Activated CD4-positive, alpha-beta T cell treated with anti-CD3 and anti-CD28 coated beads, Interleukin-2, amount 50 U/mL, for 16 hours (primary cell): ENCODE results near the gene MEFV.

Experiments used
- DNase-seq: peaks from one replicate; pipeline ENCODE4 v3.0.0-alpha.2; 2020

MEFV gene

DNA sequence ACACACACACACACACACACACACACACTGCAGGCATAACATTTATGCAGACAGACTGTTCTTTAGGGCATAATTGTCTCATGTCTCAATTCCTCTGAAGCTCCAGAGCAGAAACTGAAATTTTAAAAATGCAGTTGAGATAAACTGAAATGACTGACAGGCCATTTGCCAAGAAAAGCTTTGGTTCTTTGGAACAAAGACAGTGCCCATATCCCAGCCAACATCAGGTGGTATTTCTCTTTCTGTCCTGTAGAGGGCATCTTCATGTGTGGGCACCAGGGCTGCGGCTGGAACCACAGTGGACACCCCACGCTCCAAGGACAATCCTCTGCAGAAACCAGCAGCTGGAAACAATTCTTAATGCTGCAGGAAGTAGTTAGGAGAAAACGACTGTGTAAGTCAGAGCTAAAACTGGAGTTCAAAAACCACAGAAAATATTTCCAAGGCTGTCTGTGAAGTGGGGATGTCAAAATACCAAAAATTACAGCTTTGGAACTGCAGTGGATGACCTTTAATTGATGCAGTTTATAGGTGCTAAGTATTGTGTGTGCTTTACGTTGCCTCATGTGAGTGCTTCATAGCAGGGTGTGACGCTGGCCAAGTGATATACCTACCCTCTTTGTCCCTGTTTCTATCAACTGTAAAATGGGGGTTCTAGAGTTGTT lies 10.6 kb upstream of the MEFV start:
- no peak for DNase-seq

DNA sequence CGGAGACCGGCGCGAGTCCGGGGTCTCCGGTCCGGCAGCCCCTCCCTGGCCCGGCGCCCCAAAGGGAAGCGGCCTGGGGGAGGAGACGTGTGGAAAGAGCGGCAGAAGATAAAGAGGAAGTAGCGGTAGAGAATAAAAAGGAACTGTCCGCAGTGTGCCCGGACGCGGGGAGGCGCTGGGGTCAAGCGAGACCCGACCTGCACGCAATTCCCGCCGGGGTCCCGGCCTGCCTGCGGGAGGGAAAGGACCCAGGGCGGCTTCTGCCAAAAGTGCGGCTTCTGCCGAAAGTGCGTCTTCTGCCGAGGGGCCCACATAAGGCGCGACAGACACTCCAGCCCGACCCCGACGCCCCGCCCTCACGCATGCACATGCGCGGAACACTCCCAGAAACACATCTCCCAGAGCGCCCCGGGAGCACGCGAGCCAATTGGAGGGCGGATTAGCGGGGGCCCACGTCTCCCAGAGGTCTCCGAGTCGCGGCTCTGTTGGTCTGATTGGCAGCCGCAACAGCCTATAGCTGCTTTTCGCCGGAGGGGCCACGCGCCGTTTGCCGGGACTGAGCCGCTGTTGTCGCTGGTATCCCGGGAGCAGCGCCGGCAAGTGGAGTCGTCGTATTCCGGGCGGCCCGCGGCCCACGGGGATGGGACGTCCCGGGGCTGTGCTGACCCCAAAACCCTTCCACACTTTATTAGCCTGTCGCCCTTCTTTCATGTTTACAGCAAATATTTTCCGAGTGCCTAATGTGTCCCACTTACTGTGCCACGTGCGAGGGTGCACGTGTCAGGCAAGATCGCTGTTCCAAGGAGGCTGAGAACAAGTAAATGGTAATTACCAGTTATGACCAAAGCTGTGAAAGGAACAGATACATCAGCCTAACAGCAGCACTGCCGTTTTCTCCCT lies 8.0 kb upstream of the MEFV start:
- peak; percentile 99 for DNase-seq

DNA sequence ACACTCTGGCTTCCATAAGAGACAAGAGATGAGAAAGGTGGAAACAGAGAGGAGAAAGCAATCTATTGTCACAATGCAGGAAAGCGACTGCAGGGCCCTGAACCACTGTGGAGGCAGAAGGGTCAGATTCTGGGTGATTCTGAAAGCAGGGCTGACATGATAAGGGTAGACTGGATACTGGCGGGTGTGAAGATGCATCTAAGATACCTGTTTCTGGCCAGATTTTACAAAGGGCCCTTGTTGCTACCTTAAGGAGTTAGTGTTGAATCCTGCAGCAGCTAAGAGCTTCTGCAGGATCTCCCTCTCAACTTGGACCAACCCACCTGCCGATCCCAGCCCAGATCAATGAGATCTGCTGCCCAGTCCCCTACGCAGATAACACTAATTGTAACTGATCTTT lies 6.1 kb upstream of the MEFV start:
- DNase-seq = no peak

GRCh38 chr16:3259836-3260235 lies 3.4 kb upstream of the MEFV start:
- DNase-seq = no peak

- no peak for DNase-seq
These were observed 533 bp upstream of the MEFV start for GRCh38 chr16:3256866-3257465.

- no peak for DNase-seq
These were observed 2.1 kb downstream of the MEFV start for GRCh38 chr16:3254309-3254708.

DNA sequence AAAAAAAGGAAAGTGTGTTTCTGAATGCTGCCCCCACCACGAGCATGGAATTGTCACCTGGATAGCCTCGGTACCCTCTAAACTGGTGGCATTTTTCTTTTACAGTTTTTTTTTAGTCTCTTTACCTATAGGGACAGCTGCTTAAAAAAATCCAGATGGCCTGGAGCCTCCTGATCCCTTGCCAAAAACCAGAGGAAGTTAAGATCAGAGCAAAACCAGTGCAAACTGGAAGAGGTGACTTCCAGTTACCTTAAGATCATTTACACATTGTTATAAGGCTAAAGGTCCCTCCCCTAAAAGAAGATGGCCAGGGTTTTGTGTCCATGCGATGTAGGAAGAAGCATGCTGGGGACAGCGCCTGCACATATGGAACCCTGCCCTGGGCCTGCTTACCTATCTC lies 3.5 kb downstream of the MEFV start:
- DNase-seq = no peak

- DNase-seq = no peak
These were observed 7.0 kb downstream of the MEFV start for GRCh38 chr16:3249451-3249850.

DNA sequence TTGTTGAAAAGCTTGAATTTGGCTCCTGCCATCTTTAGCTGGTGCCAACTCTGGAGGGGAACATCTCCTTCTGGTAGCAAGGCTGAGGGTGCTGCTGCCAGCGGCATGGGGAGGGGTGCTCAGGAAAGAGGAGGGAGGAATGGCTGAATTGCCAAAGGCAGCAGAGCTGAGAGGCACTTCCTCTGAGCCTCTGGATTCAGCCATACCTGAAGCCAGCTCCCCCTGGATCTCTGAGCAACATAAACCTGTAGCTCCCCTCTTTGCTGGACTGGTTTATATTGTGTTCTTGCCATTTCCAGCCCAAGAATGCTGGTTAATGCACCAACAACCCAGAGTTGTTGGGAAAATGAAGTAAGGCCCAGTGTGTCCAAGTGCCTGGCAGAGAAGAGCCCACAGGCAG lies 7.4 kb downstream of the MEFV start:
- no peak for DNase-seq

- no peak for DNase-seq
These were observed 7.8 kb downstream of the MEFV start for GRCh38 chr16:3248596-3248995.

GRCh38 chr16:3246876-3247275 lies 9.6 kb downstream of the MEFV start:
- DNase-seq = no peak

GRCh38 chr16:3246002-3246401 lies 10.4 kb downstream of the MEFV start:
- no peak for DNase-seq

DNA sequence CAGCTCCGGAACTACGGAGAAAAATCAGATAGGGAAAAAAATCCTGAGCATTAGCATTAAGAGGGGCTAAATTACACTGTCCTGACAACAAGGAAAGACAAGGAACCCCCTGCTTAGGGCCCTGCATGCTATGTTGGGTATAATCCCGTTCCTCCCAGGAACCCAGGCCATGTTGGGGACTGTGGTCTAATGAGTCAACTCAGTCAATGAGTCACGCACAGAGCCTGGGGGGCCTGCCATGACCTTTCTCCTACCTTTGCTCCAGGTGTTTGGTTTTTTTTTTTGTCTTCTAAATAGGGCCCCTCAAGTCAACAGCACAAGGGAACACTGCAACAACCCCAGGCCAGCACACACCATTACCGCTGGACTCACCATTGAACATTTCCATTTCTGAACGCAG lies 12.6 kb downstream of the MEFV start:
- DNase-seq = no peak

DNA sequence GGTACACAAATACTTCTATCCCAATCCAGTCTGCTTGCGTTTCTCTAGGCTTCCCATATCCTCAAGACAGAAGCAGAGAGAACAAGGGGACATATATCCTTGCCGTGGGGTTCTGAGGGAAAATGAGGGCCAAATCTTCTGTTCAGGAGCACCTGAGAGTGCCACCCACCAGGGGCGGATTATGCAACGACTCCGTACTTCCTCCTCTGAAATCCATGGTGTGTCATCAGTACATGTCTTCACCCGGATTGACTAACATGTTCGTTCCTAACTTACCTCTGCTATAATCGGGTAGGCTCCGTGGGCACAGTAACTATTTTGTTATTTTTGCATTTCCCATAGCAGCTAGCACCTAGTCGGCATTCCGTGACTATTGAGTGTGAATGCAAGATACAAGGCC lies 13.7 kb downstream of the MEFV start:
- DNase-seq = no peak

GRCh38 chr16:3241761-3242160 lies 14.7 kb downstream of the MEFV start:
- DNase-seq = no peak

DNA sequence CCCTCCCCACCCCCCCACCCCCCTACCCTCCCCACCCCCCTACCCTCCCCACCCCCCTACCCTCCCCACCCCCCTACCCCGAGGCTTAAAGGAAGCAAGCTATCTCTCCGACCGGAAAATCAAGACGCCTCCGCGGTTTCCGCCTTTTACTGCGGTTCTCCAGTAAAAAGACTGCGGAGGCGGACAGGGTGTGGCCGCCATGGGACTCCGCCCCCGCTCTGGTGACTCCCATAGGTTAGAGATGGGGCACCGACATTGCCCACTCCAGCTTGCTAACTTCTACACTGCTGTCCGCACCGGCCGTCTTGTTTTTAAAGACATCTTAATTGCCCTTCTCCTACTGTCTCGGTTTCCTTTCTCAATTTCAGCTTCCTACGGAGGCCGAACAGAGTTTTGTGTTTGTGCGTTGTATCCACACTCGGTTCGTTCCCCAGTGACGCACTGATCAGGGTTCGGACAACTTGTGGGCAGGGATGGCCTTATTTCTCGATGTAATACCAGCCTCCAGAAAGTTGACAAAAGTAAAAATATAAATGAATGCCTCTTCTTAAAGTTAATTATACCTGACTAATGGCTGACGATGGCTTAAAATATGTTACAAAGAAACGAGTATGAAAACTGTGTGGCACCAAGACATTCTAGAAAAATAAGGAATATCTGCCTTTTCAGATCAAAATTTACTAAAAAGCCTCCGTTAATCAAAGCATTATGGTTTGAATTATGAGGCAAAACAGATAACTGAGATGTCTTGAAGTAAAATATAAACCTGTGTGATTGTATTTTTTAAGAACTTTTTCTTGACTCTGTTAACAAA lies 20.4 kb downstream of the MEFV start:
- no peak for DNase-seq

DNA sequence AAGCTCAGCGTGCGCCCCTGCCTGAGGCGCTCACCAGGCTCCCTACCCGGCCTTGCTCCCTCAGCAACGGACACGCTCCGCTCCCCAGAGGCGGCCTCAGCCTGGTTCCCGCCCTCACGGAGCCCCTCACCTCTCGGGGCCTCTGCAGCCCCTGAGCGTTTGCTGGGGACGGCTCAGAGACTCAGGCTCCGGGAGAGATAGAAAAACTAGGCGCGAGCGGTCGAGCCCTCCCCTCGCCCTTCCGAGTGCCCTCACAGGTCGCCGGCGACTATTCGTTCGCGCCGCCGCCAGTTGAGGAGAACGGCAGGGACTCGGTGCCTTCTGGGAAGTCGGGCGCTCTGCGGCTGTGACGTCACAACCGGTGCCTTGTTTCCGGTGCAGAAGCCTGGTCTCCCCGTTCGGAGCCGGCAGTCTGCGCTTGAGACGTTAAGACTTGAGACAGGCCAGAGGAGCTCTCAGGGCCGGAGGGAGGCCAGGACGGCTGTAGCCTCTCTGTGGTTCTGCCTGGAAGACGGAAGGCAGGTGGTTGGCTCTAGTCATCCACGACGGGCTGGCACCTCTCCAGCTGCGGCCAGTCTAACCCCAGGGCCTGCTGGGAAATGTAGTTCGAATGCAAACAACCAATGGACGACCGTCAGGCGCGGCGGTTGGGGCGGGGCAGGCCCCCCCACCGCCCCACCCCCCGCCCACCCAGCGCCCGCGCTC lies 21.4 kb downstream of the MEFV start, which contains the start of gene ZNF200:
TSS of gene ZNF200 (minus strand) at position 302 of the 705 bp plus-strand sequence. CDS start 1,403 bp downstream, outside the sequence.
- DNase-seq = peak; percentile 95

- DNase-seq = no peak
These were observed 21.9 kb downstream of the MEFV start for GRCh38 chr16:3234543-3234856.

- no peak for DNase-seq
These were observed 32.4 kb downstream of the MEFV start for GRCh38 chr16:3223913-3224515.

DNA sequence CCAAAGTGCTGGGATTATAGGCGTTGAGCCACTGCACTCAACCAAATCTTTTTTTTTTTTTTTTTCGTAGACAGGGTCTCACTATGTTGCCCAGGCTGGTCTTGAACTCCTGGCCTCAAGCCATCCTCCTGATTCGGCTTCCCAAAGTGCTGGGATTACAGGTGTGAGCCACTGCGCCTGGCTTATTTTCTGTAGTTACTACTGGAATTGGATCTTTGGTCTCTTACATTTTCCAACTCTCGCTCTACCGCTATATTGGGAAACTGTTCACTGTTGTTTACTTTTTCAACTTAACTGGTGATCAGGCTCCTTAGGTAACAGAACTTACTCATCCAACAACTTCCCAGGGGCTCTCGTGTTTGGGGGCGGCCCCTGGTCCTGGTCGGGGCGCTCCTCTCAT lies 35.6 kb downstream of the MEFV start:
- no peak for DNase-seq

GRCh38 chr16:3216263-3216640 lies 40.2 kb downstream of the MEFV start:
- DNase-seq = no peak

GRCh38 chr16:3215601-3216262 lies 40.7 kb downstream of the MEFV start:
- no peak for DNase-seq
